HS-27A (cell line): ENCODE measurements around the gene SP110.
"Not testable (repeated sequence)": the region's sequence is repeated elsewhere in the genome, so short reads cannot be mapped to it uniquely, and the experiment has no call there.

Source experiments
- DNase-seq: peaks from one replicate; pipeline ENCODE4 v3.0.0-alpha.2; 2012; ENCODE audit warnings: low read depth, missing footprints

SP110 gene

GRCh38 chr2:230219419-230220331, at the start of gene SP110:
SP110 (minus strand) TSS chr2:230219984; CDS start chr2:230216927, 3,057 bp downstream.
- DNase-seq = peak; percentile 8

DNA sequence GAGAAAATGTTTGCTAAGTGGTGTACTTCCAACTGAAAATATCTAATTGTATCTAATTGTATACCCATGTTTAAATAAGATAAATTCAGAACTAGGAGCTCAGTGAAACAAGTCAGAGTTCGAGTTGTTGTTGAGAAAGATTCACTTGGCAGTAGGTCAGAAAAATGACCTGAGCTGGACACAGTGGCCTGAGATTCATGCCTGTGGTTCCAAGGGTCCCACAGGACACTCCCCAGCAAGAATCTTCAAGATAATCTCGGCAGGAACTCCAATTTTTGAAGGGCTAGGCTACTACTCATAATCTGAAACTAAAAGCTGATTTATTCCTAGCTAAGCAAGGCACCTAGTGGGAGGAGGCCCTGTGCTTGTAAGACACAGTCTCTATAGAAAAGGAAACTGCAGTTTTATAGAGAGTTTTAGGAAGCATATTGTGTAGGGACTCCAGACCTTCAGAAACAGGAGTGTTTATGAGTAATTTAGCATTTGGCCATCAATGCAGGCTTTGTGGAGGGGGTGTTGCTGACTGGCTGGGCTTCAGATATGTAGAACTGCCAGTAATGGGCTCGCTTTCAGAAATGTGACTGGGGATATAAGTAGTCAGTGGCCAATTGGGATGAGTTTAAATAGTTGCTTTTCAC, 48.9 kb upstream of the SP110 start:
- no peak for DNase-seq

DNA sequence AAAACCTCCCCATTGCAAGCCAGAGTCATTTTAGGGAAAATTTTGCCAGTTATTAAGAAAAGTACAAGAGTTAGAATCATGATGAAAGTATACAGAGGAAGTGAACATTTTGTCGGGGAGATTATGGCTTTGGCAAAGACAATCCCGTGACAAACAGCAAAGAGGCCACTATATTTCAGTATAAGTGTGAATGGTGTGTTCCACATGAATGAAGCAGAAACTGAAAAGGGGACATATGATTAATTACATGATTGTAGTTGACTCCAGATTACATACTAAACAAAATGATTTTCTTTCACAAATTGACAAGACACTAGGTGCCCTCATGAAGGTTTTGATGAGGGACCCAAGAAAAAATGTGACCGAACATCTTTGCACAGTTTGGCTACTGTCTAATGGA, 47.8 kb upstream of the SP110 start:
- no peak for DNase-seq

GRCh38 chr2:230267059-230267458, 47.3 kb upstream of the SP110 start:
- no peak for DNase-seq

DNA sequence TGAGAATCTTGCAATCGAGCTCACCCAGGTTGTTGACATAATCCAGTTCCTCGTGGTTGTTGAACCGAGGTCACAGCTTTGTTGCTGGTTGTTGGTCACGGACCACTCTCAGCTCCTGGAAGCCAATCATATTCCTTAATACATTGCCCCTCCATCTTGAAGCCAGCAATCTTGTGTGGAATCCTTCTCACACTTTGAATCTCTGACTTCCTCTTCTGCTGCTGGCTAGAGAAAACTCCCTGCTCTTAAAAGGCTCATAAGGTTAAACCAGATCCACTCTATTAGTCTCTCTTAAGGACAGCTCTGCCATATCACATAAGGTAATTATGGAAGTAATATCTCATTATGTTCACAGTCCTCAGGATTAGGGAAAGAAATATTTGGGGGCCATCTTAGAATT, 46.9 kb upstream of the SP110 start:
- DNase-seq = no peak

DNA sequence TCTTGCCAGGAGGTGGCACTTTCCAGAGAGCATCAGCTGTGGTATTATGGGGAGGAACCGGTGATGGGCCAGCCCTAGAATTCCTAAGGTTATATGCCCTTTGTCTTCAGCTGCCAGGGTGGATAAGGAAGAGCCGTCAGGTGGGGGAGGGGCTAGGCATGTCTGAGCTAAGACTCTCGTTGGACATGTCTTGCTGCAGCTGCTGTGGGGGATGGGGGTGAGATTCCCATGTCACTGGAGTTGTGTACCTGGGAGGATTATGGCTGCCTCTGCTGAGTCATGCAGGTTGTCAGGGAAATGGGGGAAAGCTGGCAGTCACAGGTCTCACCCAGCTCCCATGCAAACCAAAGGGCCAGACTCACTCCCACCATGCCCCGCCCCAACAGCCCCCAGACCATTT, 45.2 kb upstream of the SP110 start:
- not testable (repeated sequence) for DNase-seq

GRCh38 chr2:230262246-230262645, 42.5 kb upstream of the SP110 start:
- DNase-seq = no peak

- DNase-seq = no peak
Measured at GRCh38 chr2:230258483-230258882, 38.7 kb upstream of the SP110 start.

DNA sequence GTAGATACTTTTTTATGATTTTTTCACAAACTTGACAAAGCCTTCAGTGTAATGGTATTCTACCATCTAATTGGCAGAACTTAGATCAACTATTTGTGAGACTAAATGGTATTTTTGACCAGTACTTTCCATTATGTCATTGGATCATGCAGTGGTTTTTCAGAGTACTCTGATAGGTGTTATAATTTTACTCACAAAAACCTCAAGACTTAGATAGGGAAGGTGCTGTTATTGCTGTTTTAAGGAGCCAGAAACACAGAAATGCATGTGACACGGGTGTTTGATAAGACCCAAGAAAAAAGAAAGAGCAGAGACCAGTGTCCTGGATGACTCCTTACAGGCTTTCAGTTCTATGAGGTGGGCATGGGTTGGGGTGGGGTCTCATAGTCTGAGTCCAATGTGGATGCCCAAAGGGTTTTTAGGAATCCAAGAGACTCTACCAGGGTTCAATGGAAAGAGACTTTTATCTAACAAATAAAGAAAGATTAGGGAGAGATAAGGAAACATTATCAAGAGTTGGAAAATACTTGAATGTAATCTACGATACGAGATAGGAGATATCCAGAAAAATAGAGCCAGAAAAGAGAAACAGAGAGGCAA, 37.0 kb upstream of the SP110 start:
- DNase-seq = no peak

GRCh38 chr2:230254152-230254881, 34.5 kb upstream of the SP110 start:
- DNase-seq = no peak

GRCh38 chr2:230250231-230250630, 30.4 kb upstream of the SP110 start:
- DNase-seq = no peak

GRCh38 chr2:230246206-230246605, 26.4 kb upstream of the SP110 start:
- DNase-seq = no peak

- DNase-seq = no peak
Measured at GRCh38 chr2:230244211-230244610, 24.4 kb upstream of the SP110 start.

- no peak for DNase-seq
Measured at GRCh38 chr2:230234845-230235244, 15.1 kb upstream of the SP110 start.

- DNase-seq = no peak
Measured at GRCh38 chr2:230234122-230234722, 14.4 kb upstream of the SP110 start.

GRCh38 chr2:230231251-230231650, 11.5 kb upstream of the SP110 start:
- no peak for DNase-seq

DNA sequence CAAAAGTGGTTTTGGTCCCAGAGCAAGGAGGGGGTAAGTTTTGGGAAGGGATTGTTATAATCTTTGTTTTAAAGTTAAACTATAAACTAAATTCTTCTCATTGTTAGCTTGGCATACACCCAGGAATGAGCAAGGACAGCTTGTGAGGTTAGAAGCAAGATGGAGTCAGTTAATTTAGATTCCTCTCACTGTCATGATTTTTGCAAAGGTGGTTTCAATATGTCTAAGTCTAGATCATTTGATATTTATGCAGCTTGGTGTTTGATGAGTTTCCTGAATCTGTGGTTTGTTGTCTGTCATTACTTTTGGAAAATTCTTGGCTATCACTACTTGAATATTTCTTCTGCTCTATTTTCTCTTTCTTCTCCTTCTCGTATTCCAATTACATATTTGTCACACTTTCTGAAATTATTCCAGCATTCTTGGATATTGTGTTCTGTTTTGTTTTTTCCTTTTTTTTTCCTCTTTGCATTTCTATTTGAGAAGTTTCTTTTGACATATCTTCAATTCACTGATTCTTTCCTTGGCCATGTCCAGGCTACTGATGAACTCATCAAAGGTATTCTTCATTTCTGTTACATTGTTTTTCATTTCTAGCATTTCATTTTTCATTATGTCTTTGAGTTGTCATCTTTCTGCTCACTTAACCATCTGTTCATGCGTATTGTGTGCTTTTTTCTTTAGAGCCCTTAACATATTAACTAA, 10.9 kb upstream of the SP110 start:
- no peak for DNase-seq

GRCh38 chr2:230230087-230230486, 10.3 kb upstream of the SP110 start:
- DNase-seq = peak; percentile 12

GRCh38 chr2:230227216-230227615, 7.4 kb upstream of the SP110 start:
- DNase-seq = no peak

- no peak for DNase-seq
Measured at GRCh38 chr2:230226051-230226551, 6.3 kb upstream of the SP110 start.

DNA sequence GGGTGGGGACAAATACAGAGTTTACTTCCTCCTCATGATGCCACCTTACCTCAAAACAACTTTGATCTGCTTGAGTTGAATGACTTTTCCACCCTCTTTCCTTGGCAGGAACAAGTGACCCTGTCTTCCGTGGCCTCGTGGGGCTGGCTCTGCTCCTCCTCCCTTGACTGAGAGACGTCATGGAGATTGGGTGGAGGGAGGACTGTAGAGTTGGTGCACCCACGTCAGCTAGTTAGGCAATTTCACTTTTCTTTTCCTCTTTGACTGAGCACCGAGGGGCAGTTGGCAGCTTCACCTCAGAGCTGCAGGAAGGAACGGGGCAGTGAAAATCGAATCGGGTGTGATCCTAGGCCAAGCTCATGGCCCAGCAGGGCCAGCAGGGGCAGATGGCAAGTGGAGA, 5.7 kb upstream of the SP110 start, which contains the start of gene SP140:
TSS of gene SP140 (plus strand) at position 251 of the 400 bp plus-strand sequence. CDS start at position 360, 109 bp downstream.
- no peak for DNase-seq
